Activated naive CD8-positive, alpha-beta T cell (primary cell): ENCODE results near the gene TTC5.
"Not testable (repeated sequence)": the region's sequence is repeated elsewhere in the genome, so short reads cannot be mapped to it uniquely, and the experiment has no call there.

ENCODE experiments used
- H3K27ac Mint-ChIP-seq: one replicate; pipeline ENCODE4 v1.8.0; 2021; ENCODE audit warnings: mixed read lengths
- H3K27me3 Mint-ChIP-seq: one replicate; pipeline ENCODE4 v1.8.0; 2021; ENCODE audit warnings: mixed read lengths
- H3K36me3 Mint-ChIP-seq: one replicate; pipeline ENCODE4 v1.8.0; 2021; ENCODE audit warnings: mixed read lengths
- H3K4me1 Mint-ChIP-seq: one replicate; pipeline ENCODE4 v1.8.0; 2021; ENCODE audit warnings: low read depth, mixed read lengths
- H3K4me3 Mint-ChIP-seq: one replicate; pipeline ENCODE4 v1.8.0; 2021; ENCODE audit warnings: mild to moderate bottlenecking, mixed read lengths
- H3K9me3 Mint-ChIP-seq: one replicate; pipeline ENCODE4 v1.8.0; 2021; ENCODE audit warnings: low read depth, mixed read lengths

Gene TTC5

GRCh38 chr14:20264361-20264760, 41.4 kb downstream of the TTC5 start:
- H3K36me3 Mint-ChIP-seq: peaks cover 21% of the 10 kb centered on the region
- not testable (repeated sequence) for H3K27ac Mint-ChIP-seq, H3K9me3 Mint-ChIP-seq, H3K4me3 Mint-ChIP-seq, H3K4me1 Mint-ChIP-seq, H3K27me3 Mint-ChIP-seq

GRCh38 chr14:20262642-20263128, 43.1 kb downstream of the TTC5 start:
- H3K9me3 Mint-ChIP-seq: no peaks in the 10 kb centered on the region
- H3K4me1 Mint-ChIP-seq: no peaks in the 10 kb centered on the region
- no peak overlapping the region for H3K4me3 Mint-ChIP-seq
- H3K27me3 Mint-ChIP-seq: no peaks in the 10 kb centered on the region
- H3K27ac Mint-ChIP-seq: no peak overlapping the region
- peaks cover 17% of the 10 kb centered on the region for H3K36me3 Mint-ChIP-seq

DNA sequence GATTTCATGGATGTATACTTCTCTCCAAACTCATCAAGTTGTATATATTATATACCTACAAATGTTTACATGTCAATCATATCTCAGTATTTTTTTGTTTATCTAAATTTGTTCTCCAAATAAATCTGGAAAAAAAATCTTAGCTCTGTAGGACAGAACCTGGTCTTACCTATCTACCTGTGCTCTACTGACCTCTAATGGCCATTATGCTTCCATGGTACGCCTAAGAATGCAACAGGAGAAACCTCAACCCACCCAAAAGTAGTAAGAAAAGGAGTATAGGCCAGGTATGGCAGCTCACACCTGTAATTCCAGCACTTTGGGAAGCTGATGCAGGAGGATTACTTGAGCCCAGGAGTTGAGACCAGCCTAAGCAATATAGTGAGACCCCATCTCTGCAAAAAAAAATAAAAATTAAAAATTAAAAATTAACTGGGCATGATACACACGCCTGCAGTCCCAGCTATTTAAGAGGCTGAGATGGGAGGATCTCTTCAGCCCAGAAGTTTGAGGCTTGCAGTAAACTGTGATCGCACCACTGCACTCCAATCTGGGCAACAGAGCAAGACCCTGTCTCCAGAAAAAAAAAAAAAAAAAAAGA, 58.0 kb downstream of the TTC5 start:
- no peak overlapping the region for H3K27ac Mint-ChIP-seq
- no peaks in the 10 kb centered on the region for H3K27me3 Mint-ChIP-seq
- H3K4me1 Mint-ChIP-seq: no peaks in the 10 kb centered on the region
- peaks cover 14% of the 10 kb centered on the region for H3K36me3 Mint-ChIP-seq
- no peak overlapping the region for H3K4me3 Mint-ChIP-seq
- H3K9me3 Mint-ChIP-seq: no peaks in the 10 kb centered on the region
